Spinal cord (tissue), 10 donors: ENCODE results near the gene SLC16A8. TPM values are rescaled to one million over a fixed set of nuclear protein-coding genes. Genes with fewer than 3 reads are reported as not detected.

Experiments
- DNase-seq, 6 donors: peaks; one replicate each; pipeline versions ENCODE4 v3.0.0 to v3.0.0-alpha.2; 2013 to 2015; ENCODE audit warnings: low spot score in 6 of 6, low read depth in 4 of 6
- H3K27ac ChIP-seq: one replicate; pipeline ENCODE4 v1.5.1; 2013; ENCODE audit warnings: low read depth, low read length, control low read depth
- H3K27me3 ChIP-seq: one replicate; pipeline ENCODE4 v1.6.1; 2013; ENCODE audit warnings: low read length; ENCODE audit not compliant: control insufficient read depth, insufficient read depth
- H3K36me3 ChIP-seq: one replicate; pipeline ENCODE4 v1.6.1; 2013; ENCODE audit warnings: low read length; ENCODE audit not compliant: control insufficient read depth, insufficient read depth
- H3K4me1 ChIP-seq: one replicate; pipeline ENCODE4 v1.6.1; 2013; ENCODE audit warnings: low read length; ENCODE audit not compliant: control insufficient read depth, insufficient read depth
- H3K4me3 ChIP-seq: one replicate; pipeline ENCODE4 v1.5.1; 2013; ENCODE audit warnings: low read depth, low read length, control low read depth
- H3K9me3 ChIP-seq: one replicate; pipeline ENCODE4 v1.6.1; 2013; ENCODE audit warnings: low read length; ENCODE audit not compliant: control insufficient read depth, insufficient read depth
- WGBS: methylation state at CpG from one replicate; pipeline ENCODE4 v1.1.5; 2013; ENCODE audit warnings: missing lambda C conversion rate; ENCODE audit not compliant: insufficient coverage; 5-methylcytosine and 5-hydroxymethylcytosine counted together
- polyA plus RNA-seq, 2 donors: library from polyadenylated mRNA; unstranded; fragments of 120-200 nt; gene quantifications; one replicate each; pipeline ENCODE4 v1.2.1, GENCODE V29; 2013; ENCODE audit not compliant: insufficient read length in 2 of 2
- total RNA-seq, 2 donors: library from RNA; depleted of rRNA in 1 of 2; stranded (reverse); fragments of 120-200 nt in 1 of 2; fragments of >200 nt in 1 of 2; gene quantifications; one replicate each; pipeline versions ENCODE4 v1.2.3 to v1.2.4, GENCODE V29; 2013 to 2014
- donor health status: healthy.

The SLC16A8 gene
- total and polyA plus RNA-seq, 4 donors = 2.0 to 7.9 (median 5.7) TPM

- Histone ChIP-seq H3K27me3 (no peaks in the 10 kb centered on the region), H3K36me3 (peaks cover 87% of the 10 kb centered on the region), H3K4me1 (peaks cover 26% of the 10 kb centered on the region), H3K27ac (no peak overlapping the region), H3K4me3 (no peak overlapping the region), H3K9me3 (no peaks in the 10 kb centered on the region)
- 93% methylated on average over 13 of the region's 13 CpGs for WGBS
- DNase-seq = no peak
Measured at GRCh38 chr22:38067761-38068360, 16.1 kb downstream of the SLC16A8 start.

DNA sequence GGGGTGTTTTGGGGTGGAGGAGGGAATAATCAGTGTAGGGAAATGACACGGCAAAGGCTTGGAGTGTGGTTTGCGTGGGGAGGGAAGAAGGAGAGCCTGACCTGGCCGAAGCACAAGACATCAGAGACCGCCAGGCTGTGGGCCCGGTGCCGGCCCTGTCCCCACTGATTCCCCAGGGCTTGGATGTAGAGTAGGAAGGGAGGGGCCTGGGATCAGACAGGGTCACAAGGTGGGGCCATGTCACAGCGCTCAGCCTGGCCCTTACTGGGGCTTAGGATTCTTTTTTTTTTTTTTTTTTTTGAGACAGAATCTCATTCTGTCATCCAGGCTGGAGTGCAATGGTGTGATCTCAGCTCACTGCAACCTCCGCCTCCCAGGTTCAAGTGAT, 17.0 kb downstream of the SLC16A8 start:
- H3K27me3 ChIP-seq = no peaks in the 10 kb centered on the region
- H3K27ac ChIP-seq = no peak overlapping the region
- H3K36me3 ChIP-seq = peaks cover 82% of the 10 kb centered on the region
- peaks cover 26% of the 10 kb centered on the region for H3K4me1 ChIP-seq
- H3K4me3 ChIP-seq = no peak overlapping the region
- H3K9me3 ChIP-seq = no peaks in the 10 kb centered on the region
- no peak for DNase-seq
- WGBS = 95% methylated on average over 7 of the region's 8 CpGs

DNA sequence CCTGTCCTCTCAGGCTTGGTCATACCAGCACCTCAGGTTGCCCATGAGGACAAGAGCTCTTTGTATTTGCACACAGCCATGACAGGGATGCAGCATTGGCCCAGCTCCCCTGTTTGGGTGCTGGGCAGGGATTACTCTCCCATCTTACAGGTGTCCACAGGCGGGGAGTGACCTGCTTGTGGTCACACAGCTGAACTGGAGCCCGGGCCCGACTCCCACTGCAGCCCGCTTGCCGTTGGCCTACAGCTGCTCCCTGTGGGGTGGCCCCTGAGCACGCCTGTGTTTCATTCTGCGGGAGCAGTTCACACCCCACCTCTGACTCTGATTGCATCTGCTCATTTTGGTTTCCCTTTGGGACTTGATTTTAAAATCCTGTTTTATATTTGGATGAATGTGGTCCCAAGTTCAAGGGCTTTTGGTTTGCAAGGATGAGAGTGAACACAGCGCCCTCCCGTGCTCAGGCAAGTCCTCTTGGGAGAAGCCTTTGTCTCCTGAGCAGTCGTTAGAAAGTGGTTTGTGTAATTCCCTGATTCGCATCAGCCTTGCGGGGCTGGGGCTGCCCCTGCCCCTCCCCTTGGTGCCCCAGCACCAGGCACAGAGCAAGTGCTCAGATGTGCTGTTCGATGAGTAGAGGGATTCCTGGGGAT, 17.5 kb downstream of the SLC16A8 start:
- Histone ChIP-seq H3K36me3 (peaks cover 79% of the 10 kb centered on the region), H3K4me1 (peaks cover 26% of the 10 kb centered on the region), H3K9me3 (no peaks in the 10 kb centered on the region), H3K27me3 (no peaks in the 10 kb centered on the region), H3K4me3 (no peak overlapping the region), H3K27ac (no peak overlapping the region)
- WGBS = 78% methylated on average over 10 of the region's 13 CpGs
- no peak for DNase-seq

GRCh38 chr22:38065539-38065938, 18.4 kb downstream of the SLC16A8 start:
- no peak for DNase-seq
- 90% methylated on average over 7 of the region's 8 CpGs for WGBS
- no peak overlapping the region for H3K4me3 ChIP-seq
- H3K36me3 ChIP-seq = peaks cover 73% of the 10 kb centered on the region
- no peaks in the 10 kb centered on the region for H3K27me3 ChIP-seq
- H3K27ac ChIP-seq = no peak overlapping the region
- no peaks in the 10 kb centered on the region for H3K9me3 ChIP-seq
- peaks cover 24% of the 10 kb centered on the region for H3K4me1 ChIP-seq

DNA sequence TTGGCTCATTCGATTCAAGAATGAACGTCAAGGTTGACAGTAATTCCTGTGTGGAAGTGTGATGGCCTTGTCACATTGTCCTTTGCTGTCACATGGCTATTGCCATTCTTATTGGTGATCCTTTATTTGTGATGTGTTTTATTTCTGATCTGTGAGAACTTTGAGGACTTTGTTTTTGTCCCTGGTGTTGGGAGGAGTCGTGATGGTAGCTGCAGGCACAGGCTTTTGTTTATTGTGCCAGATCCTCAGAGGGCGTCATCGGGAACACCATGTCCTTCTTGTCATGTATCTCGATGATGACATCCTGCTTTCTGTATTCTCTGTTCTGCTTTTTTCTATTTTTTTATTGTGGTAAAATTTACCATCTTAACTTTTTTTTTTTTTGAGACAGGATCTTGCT, 21.2 kb downstream of the SLC16A8 start:
- no peak for DNase-seq
- no peaks in the 10 kb centered on the region for H3K27me3 ChIP-seq
- H3K9me3 ChIP-seq = no peaks in the 10 kb centered on the region
- 56% methylated on average over 2 of the region's 6 CpGs for WGBS
- peaks cover under 1% of the 10 kb centered on the region for H3K4me1 ChIP-seq
- no peak overlapping the region for H3K4me3 ChIP-seq
- peaks cover 63% of the 10 kb centered on the region for H3K36me3 ChIP-seq
- no peak overlapping the region for H3K27ac ChIP-seq

- H3K9me3 ChIP-seq = no peaks in the 10 kb centered on the region
- peak in 5 of 6 donors; percentile 83 to 99 (median 87) for DNase-seq
- no peaks in the 10 kb centered on the region for H3K27me3 ChIP-seq
- peak within 1 kb of the TSS; percentile 73 for H3K4me3 ChIP-seq
- peaks cover 33% of the 10 kb centered on the region for H3K4me1 ChIP-seq
- under 1% methylated on average over 35 of the region's 47 CpGs for WGBS
- H3K27ac ChIP-seq = peak within 1 kb of the TSS; percentile 85
- H3K36me3 ChIP-seq = peaks cover 24% of the 10 kb centered on the region
Measured at GRCh38 chr22:38056969-38057891, 26.8 kb downstream of the SLC16A8 start, which contains the start of gene PICK1. Gene PICK1, plus strand, starts transcription at chr22:38057404. Its CDS starts 406 bp downstream, at chr22:38057810.

DNA sequence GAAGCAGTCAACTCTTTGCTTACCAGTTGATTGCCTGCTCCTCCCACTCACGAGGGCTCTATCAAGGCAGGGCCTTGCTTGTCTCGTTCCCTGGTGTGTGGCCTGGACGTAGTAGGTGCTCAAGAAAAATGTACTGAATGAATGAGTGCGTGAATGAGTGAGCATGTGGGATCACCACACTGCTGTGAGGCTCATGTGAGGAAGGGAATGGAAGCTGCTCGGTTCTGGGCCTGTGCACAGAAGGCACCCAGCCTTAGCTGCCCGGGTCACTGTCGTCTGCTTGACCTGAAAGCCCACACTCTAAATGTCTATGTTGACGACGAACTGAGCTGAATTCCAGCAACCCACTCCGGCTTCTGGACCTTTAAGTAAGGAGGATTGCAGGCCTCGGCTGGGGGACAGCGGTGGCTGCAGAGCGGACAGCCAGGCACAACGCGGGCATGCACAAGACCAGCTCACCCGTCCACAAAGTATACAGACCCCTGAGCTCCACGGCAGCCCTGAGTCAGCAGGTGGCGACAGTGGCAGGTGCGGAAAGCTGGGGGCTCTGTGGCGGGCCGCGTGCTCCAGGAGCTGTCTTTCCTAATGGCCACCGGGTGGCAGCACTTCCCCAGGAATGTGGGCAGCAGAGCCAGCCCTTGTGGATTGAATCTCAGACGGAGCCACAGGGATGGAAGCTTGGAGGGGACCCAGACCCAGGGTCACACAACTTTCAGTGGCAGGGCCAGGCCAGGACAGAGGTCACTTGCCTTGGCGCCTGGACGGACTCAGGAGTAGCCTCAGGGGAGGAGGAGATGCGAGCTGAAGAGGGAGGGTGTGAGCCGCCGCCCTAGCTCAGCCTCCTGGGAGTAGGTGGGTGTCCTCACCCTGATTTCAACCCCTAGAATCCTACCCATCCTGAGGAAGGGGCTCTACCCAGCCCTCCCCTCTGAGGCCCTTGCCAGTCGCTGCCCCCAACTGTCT, 31.8 kb downstream of the SLC16A8 start:
- Histone ChIP-seq H3K9me3 (no peaks in the 10 kb centered on the region), H3K4me1 (peaks cover 50% of the 10 kb centered on the region), H3K4me3 (no peak overlapping the region), H3K36me3 (no peaks in the 10 kb centered on the region), H3K27me3 (no peaks in the 10 kb centered on the region), H3K27ac (no peak overlapping the region)
- WGBS = 22% methylated on average over 20 of the region's 30 CpGs
- peak in 5 of 6 donors; percentile 70 to 96 (median 79) for DNase-seq

GRCh38 chr22:38051261-38051660, 32.7 kb downstream of the SLC16A8 start:
- H3K27ac ChIP-seq = peak overlapping the region; percentile 65
- H3K27me3 ChIP-seq = no peaks in the 10 kb centered on the region
- WGBS = 80% methylated on average over 7 of the region's 8 CpGs
- H3K4me3 ChIP-seq = no peak overlapping the region
- no peaks in the 10 kb centered on the region for H3K9me3 ChIP-seq
- no peaks in the 10 kb centered on the region for H3K36me3 ChIP-seq
- peaks cover 45% of the 10 kb centered on the region for H3K4me1 ChIP-seq
- no peak for DNase-seq

- no peak for DNase-seq
- Histone ChIP-seq H3K4me1 (peaks cover 45% of the 10 kb centered on the region), H3K27ac (peak overlapping the region; percentile 65), H3K27me3 (no peaks in the 10 kb centered on the region), H3K9me3 (no peaks in the 10 kb centered on the region), H3K4me3 (no peak overlapping the region), H3K36me3 (no peaks in the 10 kb centered on the region)
- 89% methylated on average over 7 of the region's 7 CpGs for WGBS
Measured at GRCh38 chr22:38050720-38051119, 33.3 kb downstream of the SLC16A8 start.
